Measurements from ENCODE around the gene RFFL.
"Not testable (repeated sequence)": the region's sequence is repeated elsewhere in the genome, so short reads cannot be mapped to it uniquely, and the experiment has no call there.

The RFFL gene

DNA sequence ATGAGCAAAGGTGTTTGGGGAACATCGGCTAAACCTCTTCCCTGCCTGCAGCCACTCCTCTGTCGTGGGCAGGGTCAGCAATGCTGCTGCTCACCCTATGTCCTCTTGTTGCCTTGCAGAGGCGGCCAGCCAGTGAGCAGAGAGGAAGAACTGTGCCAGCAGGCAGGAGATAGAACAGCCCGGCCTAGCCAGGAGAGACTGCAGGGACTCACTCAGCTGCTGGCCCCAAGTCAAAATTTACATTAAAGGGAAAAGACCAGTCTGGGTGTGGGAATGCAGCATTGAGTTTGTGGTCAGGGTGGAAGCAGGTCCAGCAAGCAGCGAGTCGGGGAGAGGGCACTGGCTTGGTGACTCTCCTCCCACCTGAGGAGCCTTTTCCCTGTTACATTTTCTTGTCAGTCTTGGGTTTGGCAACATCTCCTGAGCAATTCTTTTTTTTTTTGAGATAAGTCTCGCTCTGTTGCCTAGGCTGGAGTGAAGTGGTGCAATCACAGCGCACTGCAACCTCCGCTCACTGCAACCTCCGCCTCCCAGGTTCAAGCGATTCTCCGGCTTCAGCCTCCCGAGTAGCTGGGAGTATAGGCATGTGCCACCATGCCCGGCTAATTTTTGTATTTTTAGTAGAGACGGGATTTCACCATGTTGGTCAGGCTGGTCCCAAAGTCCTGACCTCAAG, 60.5 kb downstream of the RFFL start:
- DNase-seq: no peak

- DNase-seq: no peak
Observed at GRCh38 chr17:35001549-35001948, 62.0 kb downstream of the RFFL start.

- DNase-seq: not testable (repeated sequence)
Observed at GRCh38 chr17:35000965-35001364, 62.5 kb downstream of the RFFL start.

DNA sequence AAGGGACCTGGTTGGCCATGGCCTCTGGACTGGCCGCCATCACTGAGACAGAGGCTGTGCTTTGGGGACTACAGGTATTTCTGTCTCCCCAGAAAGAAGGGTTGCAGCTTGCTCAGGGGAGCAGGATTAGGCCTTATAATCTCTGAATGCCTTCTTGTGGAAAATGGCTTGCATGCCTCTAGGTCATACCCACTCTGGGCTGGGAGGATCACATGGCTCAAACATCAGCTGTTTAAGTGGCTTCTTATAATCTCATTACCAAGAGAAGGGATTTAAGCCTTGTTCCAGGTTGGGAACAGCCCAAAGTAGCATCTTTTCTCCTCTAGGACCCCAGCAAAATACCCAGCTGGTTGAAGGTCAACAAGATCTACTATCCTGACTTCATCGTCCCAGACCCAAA, 64.1 kb downstream of the RFFL start:
- no peak for DNase-seq

DNA sequence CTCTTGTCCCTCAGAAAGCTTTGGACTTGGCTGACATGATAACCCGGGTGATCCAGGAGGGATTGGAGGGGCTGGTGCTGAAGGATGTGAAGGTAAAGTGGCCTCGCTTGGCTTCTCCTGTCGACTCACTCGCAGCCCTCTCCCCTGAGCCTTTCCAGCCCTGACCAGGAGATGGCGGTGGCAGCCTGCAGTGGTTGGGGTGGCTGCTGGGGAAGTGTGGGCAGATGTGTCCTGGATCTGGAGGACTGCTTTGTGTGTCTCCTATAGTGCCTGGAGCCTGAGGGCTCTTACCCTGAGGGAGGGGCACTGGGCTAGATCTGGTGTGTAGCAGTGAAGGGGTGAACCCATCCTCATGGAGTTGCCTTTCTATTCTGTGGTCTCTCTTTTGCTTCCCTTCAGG, 65.3 kb downstream of the RFFL start:
- peak; percentile 59 for DNase-seq

DNA sequence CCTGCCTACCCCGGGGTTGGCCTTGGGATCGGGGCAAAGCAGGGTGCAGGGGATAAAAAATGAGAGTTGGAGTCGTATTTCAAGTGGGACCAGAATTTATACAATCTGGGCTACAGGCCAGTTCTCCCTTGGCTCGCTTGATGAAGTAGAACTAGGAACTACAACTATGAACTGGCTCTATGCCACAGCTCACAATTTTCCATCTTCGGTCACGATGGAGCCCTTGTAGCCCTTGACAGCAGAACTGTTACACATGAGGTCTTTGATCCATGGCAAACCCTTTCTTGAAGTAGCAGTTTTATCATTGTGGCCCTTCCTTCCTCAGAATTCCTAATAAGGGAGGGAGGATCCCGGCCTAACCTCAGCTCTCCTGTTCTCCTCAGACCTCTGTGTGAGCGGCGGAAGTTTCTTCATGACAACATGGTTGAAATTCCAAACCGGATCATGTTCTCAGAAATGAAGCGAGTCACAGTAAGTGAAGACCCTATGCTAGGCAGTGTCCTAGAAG, 66.1 kb downstream of the RFFL start:
- peak; percentile 85 for DNase-seq

- no peak for DNase-seq
Observed at GRCh38 chr17:34996422-34997285, 66.9 kb downstream of the RFFL start.

GRCh38 chr17:34993031-34993430, 70.5 kb downstream of the RFFL start:
- no peak for DNase-seq

DNA sequence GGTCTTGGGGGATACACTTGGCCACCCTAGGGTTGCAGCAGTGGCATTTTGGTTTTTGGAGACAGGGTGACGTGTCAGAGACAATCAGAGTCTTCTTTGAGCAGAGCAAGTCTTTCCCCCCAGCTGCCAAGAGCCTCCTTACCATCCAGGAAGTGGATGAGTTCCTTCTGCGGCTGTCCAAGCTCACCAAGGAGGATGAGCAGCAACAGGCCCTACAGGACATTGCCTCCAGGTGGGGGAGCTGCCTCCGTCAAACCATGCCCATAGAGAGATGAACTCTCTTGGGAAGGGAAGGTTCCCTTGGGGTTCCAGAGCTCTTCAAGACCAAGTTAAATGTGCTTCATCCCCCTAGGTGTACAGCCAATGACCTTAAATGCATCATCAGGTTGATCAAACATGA, 71.9 kb downstream of the RFFL start:
- no peak for DNase-seq

GRCh38 chr17:34990921-34991365, 72.6 kb downstream of the RFFL start:
- DNase-seq: no peak

GRCh38 chr17:34989473-34989872, 74.0 kb downstream of the RFFL start:
- DNase-seq: no peak

- no peak for DNase-seq
Observed at GRCh38 chr17:34988644-34989043, 74.9 kb downstream of the RFFL start.

GRCh38 chr17:34987232-34987631, 76.3 kb downstream of the RFFL start:
- DNase-seq: no peak

- peak; percentile 58 for DNase-seq
Observed at GRCh38 chr17:34981538-34982241, 81.8 kb downstream of the RFFL start.

GRCh38 chr17:34980681-34981537, 82.6 kb downstream of the RFFL start:
- DNase-seq: peak; percentile 85

DNA sequence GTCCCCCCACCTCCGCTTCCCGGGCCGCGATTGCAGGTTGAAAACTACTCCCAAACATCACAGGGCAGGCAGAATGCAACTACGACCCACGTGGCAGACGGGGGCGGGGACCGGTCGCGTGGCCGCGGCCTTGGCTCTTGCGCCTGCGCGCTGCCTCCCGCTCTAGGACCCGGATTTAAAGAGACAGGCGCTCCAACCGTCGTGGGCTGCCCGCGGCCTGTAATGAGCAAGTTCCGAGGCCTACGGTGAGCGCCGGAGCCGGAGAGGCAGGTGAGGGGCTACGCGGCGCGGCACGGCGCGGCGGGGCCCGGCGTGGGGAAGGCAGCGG, 83.2 kb downstream of the RFFL start, which contains the start of gene LIG3:
Gene LIG3 (plus strand): TSS at position 160 of the 328 bp plus-strand sequence. CDS start 2,494 bp downstream, outside the sequence.
- peak; percentile 94 for DNase-seq

- DNase-seq: peak; percentile 22
Observed at GRCh38 chr17:34979650-34980352, 83.7 kb downstream of the RFFL start.

DNA sequence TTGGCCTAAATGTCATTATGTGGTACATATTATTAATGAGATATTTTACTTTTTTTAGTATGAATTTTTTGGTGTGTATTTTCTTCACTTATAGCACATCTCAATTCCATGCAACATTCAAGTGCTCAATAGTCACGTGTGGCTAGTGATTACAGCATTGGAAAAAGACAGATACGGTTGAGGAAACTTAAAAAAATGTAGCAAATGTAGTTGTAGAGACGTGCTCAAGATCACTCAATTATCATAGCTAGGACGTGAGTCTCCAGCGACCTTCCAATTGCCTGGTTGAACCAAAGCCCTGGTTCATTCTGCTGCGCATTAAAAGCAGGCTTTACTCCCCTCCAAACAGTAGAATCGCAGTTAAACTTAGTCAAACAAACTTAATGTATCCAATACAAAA, 84.4 kb downstream of the RFFL start:
- no peak for DNase-seq

- DNase-seq: no peak
Observed at GRCh38 chr17:34974794-34975785, 88.4 kb downstream of the RFFL start.

DNA sequence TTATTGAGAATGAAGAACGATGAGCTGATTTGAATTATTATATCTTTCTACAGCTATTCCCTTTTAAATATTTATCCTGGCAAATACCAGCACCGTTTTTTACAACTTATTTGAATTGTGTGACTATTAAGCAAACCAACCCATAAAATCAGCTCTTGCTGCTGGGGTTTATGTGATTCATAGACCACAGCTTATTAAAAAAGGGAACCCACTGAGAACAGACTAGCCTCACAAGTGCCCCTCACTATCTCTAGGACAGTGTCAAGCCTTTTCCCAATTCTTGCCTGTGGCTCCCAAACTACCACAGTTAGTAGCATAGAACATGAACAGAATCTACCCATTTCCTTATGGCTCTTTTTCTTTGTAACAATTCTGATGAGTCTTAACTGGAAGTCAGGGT, 89.3 kb downstream of the RFFL start:
- no peak for DNase-seq
